ENCODE measurements around the gene PMEPA1.
A peak's percentile ranks its signal among the peaks of the same experiment; 100 is the strongest.

Gene PMEPA1

GRCh38 chr20:57719951-57720350 is 10.1 kb upstream of the PMEPA1 start:
- Histone ChIP-seq H3K27ac (ENCODE audit: insufficient read depth, low read depth, low read length, poor library complexity, severe bottlenecking) (no peak overlapping the region), H3K4me3 (ENCODE audit: insufficient read depth, low read depth, low read length) (no peak overlapping the region)
- WGBS, 2 experiments, result 84% methylated on average over 4 of the region's 4 CpGs

GRCh38 chr20:57718490-57719009 is 8.7 kb upstream of the PMEPA1 start:
- 1% methylated on average over 31 of the region's 31 CpGs for WGBS, 2 experiments
- Histone ChIP-seq H3K27ac (ENCODE audit: insufficient read depth, low read depth, low read length, poor library complexity, severe bottlenecking) (no peak overlapping the region), H3K27me3 (ENCODE audit: control insufficient read depth, insufficient read depth, low read length, poor library complexity, severe bottlenecking) (peaks cover 4% of the 10 kb centered on the region), H3K4me1 (ENCODE audit: control insufficient read depth, insufficient read depth, low read length) (no peaks in the 10 kb centered on the region), H3K36me3 (ENCODE audit: control insufficient read depth, insufficient read depth, low read length) (no peaks in the 10 kb centered on the region), H3K9me3 (ENCODE audit: control insufficient read depth, low read length) (no peaks in the 10 kb centered on the region), H3K4me3 (ENCODE audit: insufficient read depth, low read depth, low read length) (peak overlapping the region; percentile 33)

More at GRCh38 chr20:57719951-57720350, 10.1 kb upstream of the PMEPA1 start:
- Histone ChIP-seq H3K9me3 (ENCODE audit: control insufficient read depth, low read length) (no peaks in the 10 kb centered on the region), H3K27me3 (ENCODE audit: control insufficient read depth, insufficient read depth, low read length, poor library complexity, severe bottlenecking) (peaks cover 4% of the 10 kb centered on the region), H3K4me1 (ENCODE audit: control insufficient read depth, insufficient read depth, low read length) (no peaks in the 10 kb centered on the region), H3K36me3 (ENCODE audit: control insufficient read depth, insufficient read depth, low read length) (no peaks in the 10 kb centered on the region)

- Histone ChIP-seq H3K4me1 (ENCODE audit: control insufficient read depth, insufficient read depth, low read length) (no peaks in the 10 kb centered on the region), H3K9me3 (ENCODE audit: control insufficient read depth, low read length) (no peaks in the 10 kb centered on the region), H3K36me3 (ENCODE audit: control insufficient read depth, insufficient read depth, low read length) (no peaks in the 10 kb centered on the region), H3K4me3 (ENCODE audit: insufficient read depth, low read depth, low read length) (no peak overlapping the region), H3K27ac (ENCODE audit: insufficient read depth, low read depth, low read length, poor library complexity, severe bottlenecking) (no peak overlapping the region), H3K27me3 (ENCODE audit: control insufficient read depth, insufficient read depth, low read length, poor library complexity, severe bottlenecking) (peaks cover 9% of the 10 kb centered on the region)
- WGBS, 2 experiments, result 83 to 90% methylated on average over 8 to 11 of the region's 11 CpGs
Observed at GRCh38 chr20:57717797-57718196, 8.0 kb upstream of the PMEPA1 start.

- peaks cover 18% of the 10 kb centered on the region for H3K27me3 ChIP-seq (ENCODE audit: control insufficient read depth, insufficient read depth, low read length, poor library complexity, severe bottlenecking)
- H3K4me3 ChIP-seq (ENCODE audit: insufficient read depth, low read depth, low read length), result no peak overlapping the region
- no peak overlapping the region for H3K27ac ChIP-seq (ENCODE audit: insufficient read depth, low read depth, low read length, poor library complexity, severe bottlenecking)
- H3K9me3 ChIP-seq (ENCODE audit: control insufficient read depth, low read length), result no peaks in the 10 kb centered on the region
- no peaks in the 10 kb centered on the region for H3K4me1 ChIP-seq (ENCODE audit: control insufficient read depth, insufficient read depth, low read length)
- WGBS, 2 experiments, result 84 to 87% methylated on average over 2 of the region's 3 CpGs
- H3K36me3 ChIP-seq (ENCODE audit: control insufficient read depth, insufficient read depth, low read length), result no peaks in the 10 kb centered on the region
Observed at GRCh38 chr20:57716901-57717300, 7.1 kb upstream of the PMEPA1 start.

GRCh38 chr20:57716202-57716601 is 6.4 kb upstream of the PMEPA1 start:
- H3K9me3 ChIP-seq (ENCODE audit: control insufficient read depth, low read length), result no peaks in the 10 kb centered on the region
- H3K36me3 ChIP-seq (ENCODE audit: control insufficient read depth, insufficient read depth, low read length), result no peaks in the 10 kb centered on the region
- no peaks in the 10 kb centered on the region for H3K4me1 ChIP-seq (ENCODE audit: control insufficient read depth, insufficient read depth, low read length)
- H3K27ac ChIP-seq (ENCODE audit: insufficient read depth, low read depth, low read length, poor library complexity, severe bottlenecking), result no peak overlapping the region
- no peak overlapping the region for H3K4me3 ChIP-seq (ENCODE audit: insufficient read depth, low read depth, low read length)
- 91% methylated on average over 3 of the region's 3 CpGs for WGBS, 2 experiments
- peaks cover 25% of the 10 kb centered on the region for H3K27me3 ChIP-seq (ENCODE audit: control insufficient read depth, insufficient read depth, low read length, poor library complexity, severe bottlenecking)

GRCh38 chr20:57715268-57715904 is 5.6 kb upstream of the PMEPA1 start:
- Histone ChIP-seq H3K27me3 (ENCODE audit: control insufficient read depth, insufficient read depth, low read length, poor library complexity, severe bottlenecking) (peaks cover 33% of the 10 kb centered on the region), H3K36me3 (ENCODE audit: control insufficient read depth, insufficient read depth, low read length) (no peaks in the 10 kb centered on the region), H3K9me3 (ENCODE audit: control insufficient read depth, low read length) (no peaks in the 10 kb centered on the region), H3K4me1 (ENCODE audit: control insufficient read depth, insufficient read depth, low read length) (peaks cover 6% of the 10 kb centered on the region), H3K4me3 (ENCODE audit: insufficient read depth, low read depth, low read length) (no peak overlapping the region), H3K27ac (ENCODE audit: insufficient read depth, low read depth, low read length, poor library complexity, severe bottlenecking) (no peak overlapping the region)
- 89 to 92% methylated on average over 15 of the region's 15 CpGs for WGBS, 2 experiments

GRCh38 chr20:57714409-57715267 is 4.8 kb upstream of the PMEPA1 start:
- Histone ChIP-seq H3K4me3 (ENCODE audit: insufficient read depth, low read depth, low read length) (no peak overlapping the region), H3K9me3 (ENCODE audit: control insufficient read depth, low read length) (no peaks in the 10 kb centered on the region), H3K27me3 (ENCODE audit: control insufficient read depth, insufficient read depth, low read length, poor library complexity, severe bottlenecking) (peaks cover 40% of the 10 kb centered on the region), H3K27ac (ENCODE audit: insufficient read depth, low read depth, low read length, poor library complexity, severe bottlenecking) (no peak overlapping the region), H3K36me3 (ENCODE audit: control insufficient read depth, insufficient read depth, low read length) (no peaks in the 10 kb centered on the region), H3K4me1 (ENCODE audit: control insufficient read depth, insufficient read depth, low read length) (peaks cover 10% of the 10 kb centered on the region)
- 91 to 92% methylated on average over 23 of the region's 23 CpGs for whole genome bisulfite sequencing, 2 experiments

- no peaks in the 10 kb centered on the region for H3K9me3 ChIP-seq (ENCODE audit: control insufficient read depth, low read length)
- H3K36me3 ChIP-seq (ENCODE audit: control insufficient read depth, insufficient read depth, low read length), result no peaks in the 10 kb centered on the region
- H3K4me1 ChIP-seq (ENCODE audit: control insufficient read depth, insufficient read depth, low read length), result peaks cover 10% of the 10 kb centered on the region
- 90 to 93% methylated on average over 8 of the region's 8 CpGs for WGBS, 2 experiments
- H3K4me3 ChIP-seq (ENCODE audit: insufficient read depth, low read depth, low read length), result no peak overlapping the region
- no peak overlapping the region for H3K27ac ChIP-seq (ENCODE audit: insufficient read depth, low read depth, low read length, poor library complexity, severe bottlenecking)
- peaks cover 46% of the 10 kb centered on the region for H3K27me3 ChIP-seq (ENCODE audit: control insufficient read depth, insufficient read depth, low read length, poor library complexity, severe bottlenecking)
Observed at GRCh38 chr20:57713951-57714350, 4.1 kb upstream of the PMEPA1 start.

- no peak overlapping the region for H3K27ac ChIP-seq (ENCODE audit: insufficient read depth, low read depth, low read length, poor library complexity, severe bottlenecking)
- peaks cover 10% of the 10 kb centered on the region for H3K4me1 ChIP-seq (ENCODE audit: control insufficient read depth, insufficient read depth, low read length)
- no peaks in the 10 kb centered on the region for H3K36me3 ChIP-seq (ENCODE audit: control insufficient read depth, insufficient read depth, low read length)
- peaks cover 51% of the 10 kb centered on the region for H3K27me3 ChIP-seq (ENCODE audit: control insufficient read depth, insufficient read depth, low read length, poor library complexity, severe bottlenecking)
- WGBS, 2 experiments, result 90% methylated on average over 10 of the region's 10 CpGs
- H3K4me3 ChIP-seq (ENCODE audit: insufficient read depth, low read depth, low read length), result no peak overlapping the region
- no peaks in the 10 kb centered on the region for H3K9me3 ChIP-seq (ENCODE audit: control insufficient read depth, low read length)
Observed at GRCh38 chr20:57713505-57713903, 3.7 kb upstream of the PMEPA1 start.

GRCh38 chr20:57712851-57713504 is 3.2 kb upstream of the PMEPA1 start:
- Histone ChIP-seq H3K36me3 (ENCODE audit: control insufficient read depth, insufficient read depth, low read length) (no peaks in the 10 kb centered on the region), H3K27ac (ENCODE audit: insufficient read depth, low read depth, low read length, poor library complexity, severe bottlenecking) (no peak overlapping the region), H3K4me3 (ENCODE audit: insufficient read depth, low read depth, low read length) (no peak overlapping the region), H3K27me3 (ENCODE audit: control insufficient read depth, insufficient read depth, low read length, poor library complexity, severe bottlenecking) (peaks cover 56% of the 10 kb centered on the region), H3K4me1 (ENCODE audit: control insufficient read depth, insufficient read depth, low read length) (peaks cover 10% of the 10 kb centered on the region), H3K9me3 (ENCODE audit: control insufficient read depth, low read length) (no peaks in the 10 kb centered on the region)
- 71 to 74% methylated on average over 5 of the region's 5 CpGs for WGBS, 2 experiments
